ENCODE measurements around the gene MAD1L1.

MAD1L1 gene

DNA sequence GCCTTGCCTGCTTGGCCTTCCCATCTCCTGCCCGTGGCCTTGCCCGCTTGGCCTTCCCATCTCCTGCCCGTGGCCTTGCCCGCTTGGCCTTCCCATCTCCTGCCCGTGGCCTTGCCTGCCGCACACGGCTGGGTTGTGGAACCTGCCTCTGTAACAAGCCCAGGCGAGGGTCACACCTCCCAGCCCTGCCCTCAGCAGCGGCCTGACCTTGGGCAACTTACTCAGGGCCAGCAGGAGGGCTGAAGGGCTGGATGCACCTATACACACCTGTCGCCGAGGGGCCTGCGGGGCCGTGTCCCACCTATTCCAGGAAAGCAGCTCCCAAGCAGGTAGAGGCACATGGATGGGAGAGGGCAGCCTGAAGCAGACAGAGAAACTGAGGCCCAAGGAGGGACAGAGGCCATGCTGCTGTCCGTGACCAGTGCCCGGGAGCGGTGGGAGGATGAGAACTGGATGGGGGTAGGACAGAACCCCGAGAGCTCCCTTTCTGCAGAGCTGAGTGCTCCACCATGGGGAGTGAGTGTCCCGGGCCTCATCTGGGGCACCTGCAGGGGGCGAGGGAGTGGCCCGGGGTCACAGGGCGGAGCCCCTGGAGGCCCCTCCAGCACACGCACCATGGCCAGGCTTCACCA is 285.0 kb downstream of the MAD1L1 start:
- TF ChIP-seq, protein P1, sequence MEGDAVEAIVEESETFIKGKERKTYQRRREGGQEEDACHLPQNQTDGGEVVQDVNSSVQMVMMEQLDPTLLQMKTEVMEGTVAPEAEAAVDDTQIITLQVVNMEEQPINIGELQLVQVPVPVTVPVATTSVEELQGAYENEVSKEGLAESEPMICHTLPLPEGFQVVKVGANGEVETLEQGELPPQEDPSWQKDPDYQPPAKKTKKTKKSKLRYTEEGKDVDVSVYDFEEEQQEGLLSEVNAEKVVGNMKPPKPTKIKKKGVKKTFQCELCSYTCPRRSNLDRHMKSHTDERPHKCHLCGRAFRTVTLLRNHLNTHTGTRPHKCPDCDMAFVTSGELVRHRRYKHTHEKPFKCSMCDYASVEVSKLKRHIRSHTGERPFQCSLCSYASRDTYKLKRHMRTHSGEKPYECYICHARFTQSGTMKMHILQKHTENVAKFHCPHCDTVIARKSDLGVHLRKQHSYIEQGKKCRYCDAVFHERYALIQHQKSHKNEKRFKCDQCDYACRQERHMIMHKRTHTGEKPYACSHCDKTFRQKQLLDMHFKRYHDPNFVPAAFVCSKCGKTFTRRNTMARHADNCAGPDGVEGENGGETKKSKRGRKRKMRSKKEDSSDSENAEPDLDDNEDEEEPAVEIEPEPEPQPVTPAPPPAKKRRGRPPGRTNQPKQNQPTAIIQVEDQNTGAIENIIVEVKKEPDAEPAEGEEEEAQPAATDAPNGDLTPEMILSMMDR (IDR thresholded peaks at IDR 0.05; ENCODE audit: low read depth, low read length, missing control alignments) = no peak
- DNase-seq (ENCODE audit: low read depth) = no peak
- no peak overlapping the region for H3K4me3 ChIP-seq (ENCODE audit: low read depth, low read length)
- in situ Hi-C loops (cut with HindIII; ENCODE audit: low sequenced_read_pairs) = no loop called here

DNA sequence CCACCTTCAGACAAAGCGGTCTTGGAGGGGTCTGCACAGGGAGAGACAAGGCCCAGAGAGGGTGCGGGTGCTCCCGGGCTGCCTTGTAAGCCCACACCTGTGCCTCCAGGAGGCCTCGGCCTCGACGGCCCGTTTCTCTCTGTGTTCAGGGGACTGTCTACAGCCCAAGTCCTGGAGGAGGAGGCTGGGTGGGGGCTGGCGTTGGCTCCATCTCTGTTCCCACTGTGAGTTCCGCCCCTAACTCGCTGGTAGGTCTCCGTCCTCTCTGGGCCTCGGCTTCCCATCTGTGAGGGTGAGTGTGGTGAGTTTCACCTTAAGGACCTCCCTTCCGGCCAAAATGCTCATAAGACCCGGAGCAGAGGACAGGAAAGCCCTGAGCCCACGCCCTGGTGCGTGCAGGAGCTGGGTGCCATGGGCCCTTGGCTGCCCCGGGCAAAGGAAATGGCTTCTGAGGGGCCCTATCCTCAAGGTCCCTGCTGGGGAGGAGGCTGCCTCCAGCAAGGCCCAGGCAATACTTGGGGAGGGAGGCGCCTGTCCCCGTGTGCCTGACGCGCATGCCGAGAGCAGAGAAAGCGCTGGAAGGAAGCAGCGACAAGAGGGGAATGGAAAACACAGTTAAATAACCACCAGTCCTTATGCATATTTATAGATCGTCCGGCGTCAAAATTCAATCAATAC is 285.8 kb downstream of the MAD1L1 start:
- no peak for DNase-seq (ENCODE audit: low read depth)
- TF ChIP-seq, protein P1 (IDR thresholded peaks at IDR 0.05; ENCODE audit: low read depth, low read length, missing control alignments) = no peak

DNA sequence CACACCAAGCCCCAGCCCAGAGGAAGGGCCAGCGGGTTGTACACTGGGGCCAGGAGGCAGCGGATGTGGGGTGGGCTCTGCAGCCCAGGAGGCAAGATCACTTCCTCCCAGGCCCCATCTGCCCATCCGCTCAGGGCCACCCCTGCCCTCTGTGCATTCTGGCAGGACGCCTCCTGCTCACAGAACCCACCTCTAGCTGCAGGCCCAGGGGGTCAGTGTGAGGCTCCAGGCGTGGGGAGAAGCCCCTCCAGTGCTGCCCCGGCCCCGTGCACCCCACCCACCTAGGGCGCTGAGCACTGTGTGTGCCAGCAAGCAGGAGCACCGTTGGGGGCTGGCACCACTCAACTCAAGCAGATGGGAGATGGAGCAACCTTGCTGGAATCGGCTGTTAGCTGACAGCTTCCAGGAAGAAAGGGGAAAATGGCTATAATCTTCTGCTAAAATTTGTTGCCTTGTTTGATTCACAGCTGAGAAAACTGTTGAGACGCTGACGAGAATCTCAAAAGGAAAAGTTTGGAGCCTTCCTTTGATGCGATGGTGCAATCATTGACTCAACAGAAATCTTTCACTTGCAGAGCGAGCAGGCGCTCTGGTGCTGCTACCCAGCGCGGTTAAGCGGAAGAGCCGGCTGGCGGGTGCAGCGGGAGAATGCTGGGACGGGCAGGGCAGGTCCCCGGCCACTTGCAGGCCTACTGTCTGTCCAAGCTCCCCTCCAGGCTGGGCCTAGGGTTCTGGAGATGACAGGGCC is 286.5 kb downstream of the MAD1L1 start:
- in situ Hi-C loops (cut with HindIII; ENCODE audit: low sequenced_read_pairs) = no loop called here
- TF ChIP-seq, protein P1 (IDR thresholded peaks at IDR 0.05; ENCODE audit: low read depth, low read length, missing control alignments) = no peak
- DNase-seq (ENCODE audit: low read depth) = no peak
- H3K4me3 ChIP-seq (ENCODE audit: low read depth, low read length) = no peak overlapping the region

More for the DNA sequence above, 285.8 kb downstream of the MAD1L1 start:
- in situ Hi-C loops (cut with HindIII; ENCODE audit: low sequenced_read_pairs) = no loop called here
- no peak overlapping the region for H3K4me3 ChIP-seq (ENCODE audit: low read depth, low read length)

DNA sequence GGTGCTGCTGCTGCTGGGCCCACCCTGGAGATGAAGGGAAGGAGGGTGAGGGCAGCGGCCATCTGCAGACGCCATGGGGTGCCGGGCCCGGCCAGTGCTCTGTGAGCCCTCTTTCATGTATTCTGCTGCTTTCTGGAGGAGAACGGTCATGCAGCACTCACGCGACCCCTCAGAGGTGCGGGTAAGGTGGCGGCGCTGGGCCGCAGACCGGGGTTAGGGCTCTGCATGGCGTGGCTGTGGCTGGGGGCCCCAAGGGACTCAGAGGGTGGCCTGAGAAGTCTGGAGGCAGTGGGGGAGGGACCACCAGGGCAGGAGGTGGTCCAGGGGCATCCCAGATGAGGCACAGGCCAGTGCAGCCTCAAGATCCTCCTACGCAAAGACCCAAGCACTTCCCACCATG is 287.2 kb downstream of the MAD1L1 start:
- TF ChIP-seq, protein P1 (IDR thresholded peaks at IDR 0.05; ENCODE audit: low read depth, low read length, missing control alignments) = no peak

DNA sequence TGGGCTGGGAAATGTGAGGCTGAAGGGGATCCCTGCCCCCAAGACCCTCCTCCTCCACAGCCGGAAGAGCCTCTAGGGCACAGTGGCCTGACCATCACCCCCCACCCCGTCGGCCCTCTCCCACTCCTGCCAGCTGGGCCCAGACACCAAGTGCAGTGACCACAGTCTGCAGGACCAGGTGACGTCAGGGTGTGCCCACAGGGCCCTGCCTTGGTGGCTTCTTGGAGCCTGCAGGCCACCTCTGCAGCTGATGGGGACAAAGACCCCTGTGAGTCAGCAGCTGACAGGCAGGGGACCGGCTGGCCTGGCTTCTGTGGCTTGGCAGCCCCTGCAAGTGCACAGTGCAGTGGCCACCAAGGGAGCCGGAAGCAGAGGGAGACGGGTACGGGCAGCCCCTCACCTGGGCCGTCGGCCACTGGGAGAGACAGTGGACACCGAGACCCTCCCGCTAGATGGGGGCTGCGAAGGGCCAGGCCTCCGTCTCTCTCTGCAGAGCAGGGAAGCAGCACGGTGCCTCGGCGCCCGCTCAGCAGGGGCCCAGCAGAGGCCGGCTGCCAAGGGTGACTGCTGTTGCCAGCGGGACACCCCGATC is 288.0 kb downstream of the MAD1L1 start:
- TF ChIP-seq, protein P1 (IDR thresholded peaks at IDR 0.05; ENCODE audit: low read depth, low read length, missing control alignments) = no peak
- in situ Hi-C loops (cut with HindIII; ENCODE audit: low sequenced_read_pairs) = no loop called here
- DNase-seq (ENCODE audit: low read depth) = no peak
- no peak overlapping the region for H3K4me3 ChIP-seq (ENCODE audit: low read depth, low read length)

More for the DNA sequence above, 287.2 kb downstream of the MAD1L1 start:
- in situ Hi-C loops (cut with HindIII; ENCODE audit: low sequenced_read_pairs) = no loop called here
- no peak overlapping the region for H3K4me3 ChIP-seq (ENCODE audit: low read depth, low read length)
- no peak for DNase-seq (ENCODE audit: low read depth)

DNA sequence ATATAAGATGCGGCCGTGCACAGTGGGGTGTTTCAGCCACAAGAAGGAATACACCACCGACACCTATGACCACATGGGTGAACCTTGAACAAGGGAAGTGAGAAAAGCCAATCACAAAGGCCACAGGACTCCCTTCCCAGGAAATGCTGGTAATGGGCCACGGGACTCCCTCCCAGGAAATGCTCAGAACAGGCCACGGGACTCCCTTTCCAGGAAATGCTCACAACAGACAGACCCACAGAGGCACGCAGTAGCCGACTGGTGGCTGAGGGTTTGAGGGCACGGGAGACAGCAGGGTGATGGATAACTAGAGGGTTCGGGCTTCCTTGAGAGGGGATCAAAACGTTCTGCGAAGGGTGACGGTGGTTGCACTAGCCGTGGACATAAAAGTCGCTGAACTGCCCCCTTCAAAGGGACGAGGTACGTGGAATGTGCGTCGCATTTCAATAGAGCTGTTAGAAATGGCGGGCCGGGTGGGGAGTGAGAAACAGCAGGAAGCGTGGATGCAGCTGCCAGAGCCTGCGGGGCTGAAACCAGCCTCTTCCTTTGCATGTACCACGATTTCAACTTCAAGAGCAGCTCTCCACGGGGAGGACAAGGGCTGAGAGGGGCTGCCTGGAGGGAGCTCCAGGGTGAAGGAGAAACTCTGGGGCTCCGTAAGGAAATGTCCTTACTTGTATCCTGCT is 288.7 kb downstream of the MAD1L1 start:
- TF ChIP-seq, protein P1 (IDR thresholded peaks at IDR 0.05; ENCODE audit: low read depth, low read length, missing control alignments) = no peak
- H3K4me3 ChIP-seq (ENCODE audit: low read depth, low read length) = no peak overlapping the region
- in situ Hi-C loops (cut with HindIII; ENCODE audit: low sequenced_read_pairs) = no loop called here
- DNase-seq (ENCODE audit: low read depth) = no peak

Measured in astrocyte of the cerebellum (primary cell).